ENCODE measurements around the gene IFI44L.

DNA sequence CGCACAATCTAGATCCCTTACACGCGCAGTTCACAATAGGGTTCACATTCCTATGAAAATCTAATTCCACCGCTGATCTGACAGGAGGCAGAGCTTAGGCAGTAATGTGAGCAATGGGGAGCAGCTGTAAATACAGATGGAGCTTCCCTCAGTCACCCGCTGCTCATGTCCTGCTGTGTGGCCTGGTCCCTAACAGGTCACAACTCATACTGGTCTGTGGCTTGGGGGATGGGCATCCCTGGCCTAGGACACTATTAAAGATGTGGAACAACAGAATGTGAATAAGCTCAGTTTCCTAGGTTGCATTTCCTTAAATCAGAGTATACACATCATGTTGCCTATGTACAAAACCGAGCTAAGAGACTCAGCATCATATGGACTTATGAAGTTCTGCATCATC is 45.6 kb downstream of the IFI44L start:
- TF ChIP-seq, protein P1, sequence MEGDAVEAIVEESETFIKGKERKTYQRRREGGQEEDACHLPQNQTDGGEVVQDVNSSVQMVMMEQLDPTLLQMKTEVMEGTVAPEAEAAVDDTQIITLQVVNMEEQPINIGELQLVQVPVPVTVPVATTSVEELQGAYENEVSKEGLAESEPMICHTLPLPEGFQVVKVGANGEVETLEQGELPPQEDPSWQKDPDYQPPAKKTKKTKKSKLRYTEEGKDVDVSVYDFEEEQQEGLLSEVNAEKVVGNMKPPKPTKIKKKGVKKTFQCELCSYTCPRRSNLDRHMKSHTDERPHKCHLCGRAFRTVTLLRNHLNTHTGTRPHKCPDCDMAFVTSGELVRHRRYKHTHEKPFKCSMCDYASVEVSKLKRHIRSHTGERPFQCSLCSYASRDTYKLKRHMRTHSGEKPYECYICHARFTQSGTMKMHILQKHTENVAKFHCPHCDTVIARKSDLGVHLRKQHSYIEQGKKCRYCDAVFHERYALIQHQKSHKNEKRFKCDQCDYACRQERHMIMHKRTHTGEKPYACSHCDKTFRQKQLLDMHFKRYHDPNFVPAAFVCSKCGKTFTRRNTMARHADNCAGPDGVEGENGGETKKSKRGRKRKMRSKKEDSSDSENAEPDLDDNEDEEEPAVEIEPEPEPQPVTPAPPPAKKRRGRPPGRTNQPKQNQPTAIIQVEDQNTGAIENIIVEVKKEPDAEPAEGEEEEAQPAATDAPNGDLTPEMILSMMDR (IDR thresholded peaks at IDR 0.05): no peak
- TF ChIP-seq POLR2A (IDR thresholded peaks at IDR 0.05; ENCODE audit: low read depth) (no peak), POLR2AphosphoS5 (IDR thresholded peaks at IDR 0.05) (no peak)
